ENCODE measurements around the gene NUMBL. TPM values are rescaled to one million over a fixed set of nuclear protein-coding genes. Genes with fewer than 3 reads are reported as not detected.

The NUMBL gene
- total and polyA plus RNA-seq, 2 experiments from 2014 or later = 33.4 to 35.1 TPM

GRCh38 chr19:40724855-40725254 lies 34.4 kb upstream of the NUMBL start:
- in situ Hi-C loops (cut with MboI) = no loop called here
- Histone ChIP-seq H4K20me1 (ENCODE audit: insufficient read depth) (no peaks in the 10 kb centered on the region), H3K4me2 (ENCODE audit: unreplicated experiment) (no peak overlapping the region), H3K4me1 (ENCODE audit: insufficient read depth) (peaks cover 20% of the 10 kb centered on the region), H3K9me2 (ENCODE audit: insufficient read depth) (no peaks in the 10 kb centered on the region), H3K27ac (no peak overlapping the region), H2AFZ (no peak overlapping the region), H3K36me3 (ENCODE audit: low read depth) (peaks cover 28% of the 10 kb centered on the region), H3K4me3 (no peak overlapping the region), H3K79me2 (ENCODE audit: insufficient read depth) (peaks cover 71% of the 10 kb centered on the region), H3K9ac (no peak overlapping the region), H3K9me3 (ENCODE audit: low read depth) (no peaks in the 10 kb centered on the region), H3F3A (ENCODE audit: insufficient read depth) (peaks cover 18% of the 10 kb centered on the region), H3K27me3 (replicated peaks; ENCODE audit: insufficient read depth) (no peaks in the 10 kb centered on the region)
- WGBS, 2 experiments (ENCODE audit: low coverage in 1 of 2, low lambda C conversion rate in 2 of 2, missing lambda C conversion rate in 2 of 2) = 95 to 100% methylated on average over 3 of the region's 3 CpGs
- DNase-seq = no peak
- TF ChIP-seq EZH2 (IDR thresholded peaks at IDR 0.05; ENCODE audit: insufficient read depth, poor library complexity, severe bottlenecking) = no peak
- TF ChIP-seq EZH2phosphoT487 (IDR thresholded peaks at IDR 0.05; ENCODE audit: insufficient read depth, low read depth) = no peak

GRCh38 chr19:40724315-40724714 lies 33.9 kb upstream of the NUMBL start:
- Histone ChIP-seq H3F3A (ENCODE audit: insufficient read depth) (peaks cover 24% of the 10 kb centered on the region), H4K20me1 (ENCODE audit: insufficient read depth) (no peaks in the 10 kb centered on the region), H3K9me3 (ENCODE audit: low read depth) (no peaks in the 10 kb centered on the region), H3K9ac (no peak overlapping the region), H3K4me3 (no peak overlapping the region), H3K36me3 (ENCODE audit: low read depth) (peaks cover 25% of the 10 kb centered on the region), H3K9me2 (ENCODE audit: insufficient read depth) (no peaks in the 10 kb centered on the region), H3K27ac (no peak overlapping the region), H3K27me3 (replicated peaks; ENCODE audit: insufficient read depth) (no peaks in the 10 kb centered on the region), H3K4me2 (ENCODE audit: unreplicated experiment) (no peak overlapping the region), H3K79me2 (ENCODE audit: insufficient read depth) (peaks cover 76% of the 10 kb centered on the region), H3K4me1 (ENCODE audit: insufficient read depth) (peaks cover 25% of the 10 kb centered on the region), H2AFZ (no peak overlapping the region)
- no peak for TF ChIP-seq EZH2 (IDR thresholded peaks at IDR 0.05; ENCODE audit: insufficient read depth, poor library complexity, severe bottlenecking)
- no peak for TF ChIP-seq EZH2phosphoT487 (IDR thresholded peaks at IDR 0.05; ENCODE audit: insufficient read depth, low read depth)
- 98% methylated on average over 4 of the region's 4 CpGs for WGBS, 2 experiments (ENCODE audit: low coverage in 1 of 2, low lambda C conversion rate in 2 of 2, missing lambda C conversion rate in 2 of 2)
- in situ Hi-C loops (cut with MboI) = no loop called here
- DNase-seq = no peak

DNA sequence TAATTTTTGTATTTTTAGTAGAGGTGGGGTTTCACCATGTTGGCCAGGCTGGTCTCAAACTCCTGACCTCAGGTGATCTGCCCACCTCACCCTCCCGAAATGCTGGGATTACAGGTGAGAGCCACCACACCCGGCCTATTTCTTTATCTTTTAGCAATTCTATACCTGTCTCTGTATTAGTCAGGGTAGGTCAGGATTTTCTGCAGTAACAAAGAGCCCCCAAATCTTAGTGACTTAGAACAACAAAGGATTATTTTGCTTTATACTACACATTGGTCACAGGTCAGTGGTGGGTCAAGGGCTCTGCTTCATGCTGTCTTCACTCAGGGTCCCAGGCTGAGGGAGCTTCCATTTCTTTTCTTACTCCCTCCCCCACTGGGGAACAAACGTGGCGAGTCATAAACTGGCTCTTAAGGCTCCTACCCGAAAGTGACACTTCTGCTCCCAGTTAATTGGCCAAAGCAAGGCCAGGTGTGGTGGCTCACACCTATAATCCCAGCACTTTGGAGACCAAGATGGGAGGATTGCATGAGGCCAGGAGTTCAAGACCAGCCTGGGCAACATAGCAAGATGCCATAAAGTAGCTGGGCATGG lies 33.3 kb upstream of the NUMBL start:
- Histone ChIP-seq H3K27me3 (replicated peaks; ENCODE audit: insufficient read depth) (no peaks in the 10 kb centered on the region), H3K4me1 (ENCODE audit: insufficient read depth) (peaks cover 27% of the 10 kb centered on the region), H3K9ac (no peak overlapping the region), H2AFZ (no peak overlapping the region), H3K9me2 (ENCODE audit: insufficient read depth) (no peaks in the 10 kb centered on the region), H3K4me3 (no peak overlapping the region), H3K36me3 (ENCODE audit: low read depth) (peaks cover 22% of the 10 kb centered on the region), H3K9me3 (ENCODE audit: low read depth) (no peaks in the 10 kb centered on the region), H4K20me1 (ENCODE audit: insufficient read depth) (no peaks in the 10 kb centered on the region), H3F3A (ENCODE audit: insufficient read depth) (peaks cover 27% of the 10 kb centered on the region), H3K79me2 (ENCODE audit: insufficient read depth) (peaks cover 82% of the 10 kb centered on the region), H3K4me2 (ENCODE audit: unreplicated experiment) (no peak overlapping the region), H3K27ac (no peak overlapping the region)
- 96 to 98% methylated on average over 5 of the region's 5 CpGs for WGBS, 2 experiments (ENCODE audit: low coverage in 1 of 2, low lambda C conversion rate in 2 of 2, missing lambda C conversion rate in 2 of 2)
- DNase-seq = no peak
- TF ChIP-seq EZH2 (IDR thresholded peaks at IDR 0.05; ENCODE audit: insufficient read depth, poor library complexity, severe bottlenecking) = no peak
- TF ChIP-seq EZH2phosphoT487 (IDR thresholded peaks at IDR 0.05; ENCODE audit: insufficient read depth, low read depth) = no peak
- in situ Hi-C loops (cut with MboI) = no loop called here

DNA sequence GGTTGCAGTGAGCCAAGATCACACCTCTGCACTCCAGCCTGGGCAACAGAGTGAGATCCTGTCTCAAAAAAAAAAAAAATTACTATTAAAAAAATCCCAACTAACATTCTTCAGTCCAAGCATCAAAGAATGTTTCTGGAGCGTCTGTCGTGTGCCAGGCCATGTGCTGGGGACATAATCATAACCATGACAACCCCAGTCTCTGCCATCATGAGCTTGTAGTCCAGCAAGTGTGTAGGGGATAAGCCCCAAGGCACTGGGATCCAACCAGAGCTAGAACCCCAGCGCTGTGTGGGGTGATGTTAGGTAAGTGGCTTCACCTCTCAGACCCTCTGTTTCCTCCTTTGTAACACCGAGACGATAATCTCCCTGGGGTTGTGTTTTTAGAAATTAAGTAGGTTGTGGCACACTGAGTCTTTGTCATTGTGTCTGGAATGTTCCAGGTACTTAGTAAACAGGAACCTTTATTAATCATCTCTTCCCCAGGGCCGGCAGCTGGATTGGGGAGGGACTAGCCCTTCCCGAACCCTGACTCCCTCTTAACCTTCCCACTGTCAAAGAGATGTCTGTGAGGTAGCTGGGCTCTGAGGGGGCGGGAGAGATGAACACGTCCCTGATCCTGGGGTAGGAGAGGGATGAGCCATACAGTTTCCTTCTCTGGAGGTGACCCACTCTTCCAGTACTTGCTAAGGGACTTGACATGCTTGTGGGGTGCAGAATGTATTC lies 31.6 kb upstream of the NUMBL start:
- peak overlapping the region; percentile 49 for H3K9ac ChIP-seq
- peak overlapping the region; percentile 17 for H3K4me3 ChIP-seq
- H3K36me3 ChIP-seq (ENCODE audit: low read depth) = peaks cover 15% of the 10 kb centered on the region; the same call in 1 of the 2 replicates
- H3K4me2 ChIP-seq (ENCODE audit: unreplicated experiment) = peak overlapping the region; percentile 30
- TF ChIP-seq EZH2phosphoT487 (IDR thresholded peaks at IDR 0.05; ENCODE audit: insufficient read depth, low read depth) (no peak), EZH2 (IDR thresholded peaks at IDR 0.05; ENCODE audit: insufficient read depth, poor library complexity, severe bottlenecking) (no peak)
- no peaks in the 10 kb centered on the region for H3K9me2 ChIP-seq (ENCODE audit: insufficient read depth)
- no peaks in the 10 kb centered on the region for H3K9me3 ChIP-seq (ENCODE audit: low read depth)
- peaks cover 40% of the 10 kb centered on the region for H3F3A ChIP-seq (ENCODE audit: insufficient read depth)
- WGBS, 2 experiments (ENCODE audit: low coverage in 1 of 2, low lambda C conversion rate in 2 of 2, missing lambda C conversion rate in 2 of 2) = 33% methylated on average over 9 of the region's 9 CpGs
- no peak overlapping the region for H2AFZ ChIP-seq
- no peaks in the 10 kb centered on the region for H4K20me1 ChIP-seq (ENCODE audit: insufficient read depth)
- peaks cover 27% of the 10 kb centered on the region for H3K4me1 ChIP-seq (ENCODE audit: insufficient read depth)
- in situ Hi-C loops (cut with MboI) = no loop called here
- H3K27me3 ChIP-seq (replicated peaks; ENCODE audit: insufficient read depth) = no peaks in the 10 kb centered on the region
- DNase-seq = peak; percentile 71
- peak overlapping the region; percentile 67 for H3K27ac ChIP-seq
- peaks cover 98% of the 10 kb centered on the region for H3K79me2 ChIP-seq (ENCODE audit: insufficient read depth)

Data from GM23248 (cell line).